HG02588 (cell line): ENCODE results near the gene RXRA.

Experiments
- ATAC-seq: cut with Tn5 transposase; IDR thresholded peaks from one replicate; pipeline ENCODE4 v1.9.1; 2021; ENCODE audit warnings: mild to moderate bottlenecking, moderate library complexity; ENCODE audit not compliant: unreplicated experiment

RXRA gene

DNA sequence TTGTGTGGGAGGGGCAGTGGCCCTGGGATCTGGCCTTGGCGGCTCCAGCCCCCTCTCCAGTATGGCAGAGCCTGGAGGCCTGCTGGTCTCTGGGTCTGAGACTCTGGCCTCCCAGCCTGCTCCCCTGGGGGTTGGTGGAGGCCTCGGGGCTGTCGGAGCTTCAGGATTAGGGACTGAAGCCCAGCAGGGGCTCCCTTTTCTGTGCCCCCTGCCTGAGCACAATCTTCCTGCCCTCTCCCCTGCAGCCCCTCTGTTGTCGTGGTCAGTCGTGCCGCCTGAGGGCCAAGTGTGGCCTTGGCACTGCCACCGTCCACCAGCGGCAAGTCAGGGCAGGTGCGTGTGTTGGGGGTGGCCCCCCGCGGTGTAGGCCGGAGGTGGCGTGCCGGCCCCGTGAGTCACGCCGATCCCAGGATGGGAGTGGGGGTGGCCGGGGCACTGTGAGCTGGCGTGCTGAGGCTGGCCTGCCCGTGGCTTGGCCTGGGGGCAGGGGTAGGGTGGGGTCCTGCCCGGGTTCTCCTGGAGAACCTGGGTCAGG is 53.6 kb downstream of the RXRA start:
- ATAC-seq: no peak

DNA sequence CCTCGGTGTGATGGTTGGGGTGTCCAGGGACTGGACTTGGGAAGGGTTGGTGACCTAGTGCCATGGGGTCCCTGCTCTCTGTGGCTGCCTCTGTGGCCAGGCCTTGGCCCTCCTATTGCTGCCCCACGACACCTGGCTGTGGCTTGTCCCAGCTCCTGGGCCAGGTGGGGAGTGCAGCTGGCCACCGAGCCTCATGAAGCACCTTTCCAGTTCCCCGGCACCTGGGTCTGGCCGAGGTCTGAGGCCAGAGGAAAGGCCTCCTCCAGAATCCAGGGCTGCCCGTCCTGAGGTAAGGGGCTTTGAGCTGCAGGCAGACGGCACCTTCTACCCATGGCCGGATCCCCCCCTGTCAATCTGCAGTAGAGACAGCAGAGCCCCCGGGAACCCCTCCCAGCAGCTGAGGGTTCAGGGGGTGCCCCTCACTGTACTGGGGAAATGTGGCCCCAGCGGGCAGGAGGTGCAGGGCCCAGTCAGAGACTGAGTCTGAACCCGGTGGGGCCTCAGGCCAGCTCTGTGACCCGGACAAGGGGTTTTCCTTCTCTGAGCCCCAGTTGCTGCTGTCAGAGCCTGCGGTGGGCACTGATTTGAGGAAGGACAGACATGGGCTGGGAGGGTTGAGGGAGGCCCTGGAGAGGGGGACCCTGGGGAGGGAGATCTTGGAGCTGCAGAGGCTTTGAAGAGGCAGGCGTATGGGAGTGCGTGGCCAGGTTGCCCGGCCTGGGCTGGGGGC is 54.5 kb downstream of the RXRA start:
- ATAC-seq: no peak

- ATAC-seq: no peak
These were observed 55.0 kb downstream of the RXRA start for GRCh38 chr9:134381272-134381661.

GRCh38 chr9:134381671-134382516 is 55.6 kb downstream of the RXRA start:
- no peak for ATAC-seq

DNA sequence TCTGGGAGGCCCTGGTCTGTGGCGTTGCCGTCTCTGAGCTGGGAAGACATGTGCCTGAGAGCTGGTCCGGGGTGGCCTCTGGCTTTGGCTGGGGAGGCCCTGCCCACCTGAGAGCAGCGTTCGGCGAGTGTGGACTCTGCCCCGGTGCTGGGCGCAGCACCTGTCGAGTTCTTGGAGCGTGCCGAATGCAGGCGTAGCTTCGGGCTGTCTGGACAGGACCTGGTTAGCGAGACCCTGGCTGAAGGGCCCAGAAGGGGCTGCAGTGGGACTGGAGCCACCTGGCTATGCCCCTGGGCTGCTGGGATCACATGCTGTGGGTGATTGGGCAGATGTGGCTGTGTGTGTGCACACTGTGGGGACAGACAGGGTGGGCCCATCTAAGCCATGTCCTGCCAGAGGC is 56.5 kb downstream of the RXRA start:
- ATAC-seq: no peak

DNA sequence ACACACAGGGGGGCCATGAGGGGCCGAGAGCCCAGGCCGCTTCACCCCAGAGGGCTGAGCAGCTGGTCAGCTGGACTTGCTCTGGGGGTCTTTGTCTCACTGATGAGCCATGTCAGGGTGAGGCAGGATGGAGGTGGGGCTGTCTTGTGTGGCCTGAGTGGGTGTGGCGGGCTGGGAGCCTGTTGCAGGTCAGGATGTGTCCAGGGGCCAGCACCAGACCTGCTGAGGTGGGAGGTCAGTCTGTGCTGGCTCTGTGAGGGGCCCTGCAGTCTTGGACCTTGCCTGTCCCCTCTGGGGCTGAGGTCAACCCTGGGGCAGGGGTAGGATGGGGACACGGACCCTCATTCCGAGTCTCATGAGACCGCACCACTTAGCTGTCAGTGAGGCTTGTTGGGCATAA is 56.9 kb downstream of the RXRA start:
- ATAC-seq: no peak

DNA sequence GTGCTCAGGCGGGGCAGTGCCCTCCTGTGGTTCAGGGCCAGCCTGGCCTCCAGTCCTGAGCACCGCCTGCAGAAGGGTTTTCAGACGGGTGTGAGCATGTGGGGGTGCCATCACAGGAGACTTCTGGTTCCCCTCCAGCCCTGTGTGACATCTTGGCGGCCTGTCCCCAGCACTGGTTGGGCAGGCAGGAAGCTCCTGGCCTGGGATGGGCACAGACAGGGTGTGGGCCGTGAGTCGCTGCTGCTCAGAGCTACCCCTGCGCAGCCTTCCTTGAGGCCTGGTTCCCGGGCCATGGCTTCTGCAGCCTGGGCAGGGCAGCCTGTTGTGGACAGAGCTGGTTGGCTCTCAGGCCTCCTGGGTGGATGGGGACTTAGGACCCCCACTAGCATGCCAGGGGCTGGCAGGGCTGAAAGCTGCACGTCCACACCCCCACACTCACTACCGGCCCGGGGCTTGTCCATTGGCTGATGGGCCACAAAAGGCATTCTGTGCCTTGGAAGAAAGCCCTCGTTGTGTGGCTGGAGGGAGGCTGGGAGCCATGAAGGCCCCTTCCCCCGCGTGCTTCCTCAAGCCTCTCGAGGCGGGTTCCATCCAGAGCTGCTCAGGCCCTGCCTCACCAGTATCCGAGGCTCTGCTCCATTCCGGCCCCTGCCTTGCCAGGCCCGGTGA is 58.7 kb downstream of the RXRA start:
- ATAC-seq: no peak

- ATAC-seq: no peak
These were observed 59.7 kb downstream of the RXRA start for GRCh38 chr9:134385915-134386314.

GRCh38 chr9:134386951-134387831 is 60.9 kb downstream of the RXRA start:
- ATAC-seq: no peak

GRCh38 chr9:134388289-134388808 is 62.1 kb downstream of the RXRA start:
- ATAC-seq: no peak

GRCh38 chr9:134388976-134389375 is 62.7 kb downstream of the RXRA start:
- no peak for ATAC-seq

DNA sequence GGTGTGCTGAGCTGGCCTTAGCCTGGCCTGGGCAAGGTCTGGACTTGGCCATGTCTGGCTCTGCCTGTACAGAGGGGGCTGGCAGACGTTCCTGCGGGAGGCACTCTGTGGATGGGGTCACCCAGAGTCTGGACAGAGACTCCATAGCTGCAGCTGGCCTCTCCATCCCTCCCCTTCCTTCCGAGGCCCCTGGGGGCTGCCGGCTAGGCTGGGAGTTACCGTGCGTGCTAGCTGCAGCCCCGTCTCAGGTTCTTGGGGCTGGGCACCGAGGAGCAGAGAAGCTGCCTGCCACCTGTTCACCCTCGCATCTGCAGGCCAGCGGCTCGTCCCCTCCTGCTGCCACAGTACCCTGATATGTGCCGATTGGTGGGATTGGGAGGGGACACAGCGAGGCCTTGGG is 63.4 kb downstream of the RXRA start:
- no peak for ATAC-seq

DNA sequence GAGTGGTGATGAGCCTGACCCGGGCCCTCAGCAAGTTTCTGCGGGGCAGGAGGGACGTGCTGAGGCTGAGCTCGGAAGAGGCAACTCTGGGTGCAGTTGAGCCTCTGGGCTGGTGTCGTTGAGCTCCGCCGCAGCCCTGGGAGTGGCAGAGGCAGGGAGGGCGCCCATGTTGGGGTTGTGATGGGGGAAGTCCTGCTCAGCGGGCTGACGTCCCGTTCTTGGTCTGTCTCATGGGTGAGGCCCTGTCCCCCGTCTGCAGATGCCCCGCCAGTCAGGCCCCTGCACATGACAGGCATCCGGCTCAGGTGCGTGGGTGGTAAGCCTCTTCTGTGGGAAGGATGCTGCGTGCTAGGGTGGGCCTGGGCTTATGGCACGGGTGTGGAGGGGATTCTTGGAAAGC is 64.3 kb downstream of the RXRA start:
- ATAC-seq: peak; percentile 31

DNA sequence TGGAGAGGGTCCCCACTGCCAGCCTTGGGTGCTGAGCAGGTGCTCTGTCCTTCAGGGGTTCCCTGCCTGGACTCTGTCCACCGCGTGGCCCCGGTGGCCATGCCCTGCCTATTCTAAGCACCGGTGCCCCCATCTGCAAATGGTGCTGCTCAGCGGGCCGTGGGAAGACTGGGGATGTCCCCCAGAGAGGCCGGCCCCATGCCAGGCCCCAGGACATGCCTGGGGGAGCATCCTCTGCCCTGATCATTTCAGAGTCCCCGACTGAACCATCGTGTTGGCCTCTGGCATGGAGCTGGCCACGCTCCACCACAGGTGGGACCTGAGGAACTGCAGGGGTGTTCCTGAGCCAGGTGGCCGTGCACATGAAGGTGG is 64.7 kb downstream of the RXRA start:
- peak; percentile 21 for ATAC-seq

- ATAC-seq: peak; percentile 49
These were observed 65.3 kb downstream of the RXRA start for GRCh38 chr9:134391319-134392231.

DNA sequence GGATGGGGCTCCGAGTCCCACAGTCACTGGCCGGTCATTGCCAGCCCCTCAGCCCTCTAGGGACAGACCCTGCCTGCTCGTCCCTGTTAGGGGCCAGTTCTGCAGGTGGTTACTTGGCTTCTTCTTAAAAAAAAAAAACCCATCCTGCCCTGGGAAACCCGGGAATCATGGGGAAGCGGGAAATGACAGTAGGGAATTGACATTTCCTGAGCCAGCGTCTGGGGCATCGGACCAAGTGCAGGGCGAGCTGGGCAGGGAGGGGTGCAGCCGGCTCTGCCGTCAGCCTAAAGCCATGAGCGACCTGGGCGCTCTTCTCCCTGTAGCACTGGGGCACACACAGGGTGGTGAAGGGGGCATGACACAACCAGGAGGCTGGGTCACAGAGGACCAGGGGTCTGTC is 66.6 kb downstream of the RXRA start:
- no peak for ATAC-seq

DNA sequence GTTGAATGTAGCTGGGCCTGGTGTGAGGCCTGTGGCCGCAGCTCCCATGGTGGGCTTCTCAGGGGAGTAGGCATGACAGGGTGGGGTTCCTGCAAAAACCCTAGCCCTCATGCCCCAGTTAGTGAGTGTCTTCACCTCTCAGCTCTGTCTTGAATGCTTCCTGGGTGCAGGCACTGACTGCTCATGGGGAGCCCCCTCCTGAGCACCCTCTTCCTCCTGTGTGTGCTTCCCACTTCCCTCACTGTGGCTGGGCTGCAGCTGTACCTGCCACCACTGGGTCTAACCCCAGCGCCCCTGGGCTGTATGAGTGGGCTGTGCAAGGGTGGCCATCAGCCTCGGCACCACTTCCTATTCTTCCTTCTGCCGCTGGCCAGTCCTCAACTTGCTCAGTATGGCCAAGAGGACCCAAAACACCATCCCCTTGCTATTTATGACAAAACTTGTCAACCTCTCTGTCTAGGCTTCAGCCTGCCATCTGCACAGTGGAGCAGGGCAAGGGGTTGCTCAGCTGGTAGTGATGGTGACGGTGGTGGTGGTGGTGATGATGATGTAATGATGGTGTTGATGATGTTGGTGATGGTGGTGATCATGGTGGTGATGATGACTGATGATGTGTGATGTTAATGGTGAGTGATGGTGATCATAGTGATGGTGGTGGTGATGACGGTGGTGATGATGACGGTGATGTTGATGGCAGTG is 67.5 kb downstream of the RXRA start:
- no peak for ATAC-seq

- ATAC-seq: no peak
These were observed 68.8 kb downstream of the RXRA start for GRCh38 chr9:134395002-134395517.
